Activated naive CD4-positive, alpha-beta T cell (primary cell): ENCODE data around the gene CALML5.

Source experiments
- DNase-seq, 4 experiments: peaks; one replicate each; lab custom pipeline; 2025; lab: John Stamatoyannopoulos, UW

The CALML5 gene

GRCh38 chr10:5500910-5501309 lies 1.5 kb upstream of the CALML5 start:
- DNase-seq: no peak

GRCh38 chr10:5500162-5500670 lies 846 bp upstream of the CALML5 start:
- DNase-seq: no peak

GRCh38 chr10:5498791-5499492 lies 428 bp downstream of the CALML5 start:
- no peak for DNase-seq

- DNase-seq: no peak
Measured at GRCh38 chr10:5497948-5498730, 1.2 kb downstream of the CALML5 start.

- no peak for DNase-seq
Measured at GRCh38 chr10:5497289-5497688, 2.1 kb downstream of the CALML5 start.

GRCh38 chr10:5496261-5497250 lies 2.8 kb downstream of the CALML5 start:
- no peak for DNase-seq

GRCh38 chr10:5494611-5495010 lies 4.8 kb downstream of the CALML5 start:
- DNase-seq: no peak

- no peak for DNase-seq
Measured at GRCh38 chr10:5493691-5494090, 5.7 kb downstream of the CALML5 start.

- no peak for DNase-seq
Measured at GRCh38 chr10:5492929-5493576, 6.3 kb downstream of the CALML5 start.

- DNase-seq: no peak
Measured at GRCh38 chr10:5492322-5492855, 7.0 kb downstream of the CALML5 start.

- no peak for DNase-seq
Measured at GRCh38 chr10:5491477-5491876, 7.9 kb downstream of the CALML5 start.

- no peak for DNase-seq
Measured at GRCh38 chr10:5490698-5491464, 8.5 kb downstream of the CALML5 start.

GRCh38 chr10:5490032-5490431 lies 9.3 kb downstream of the CALML5 start:
- DNase-seq: no peak

GRCh38 chr10:5488272-5489161 lies 10.9 kb downstream of the CALML5 start:
- no peak for DNase-seq

GRCh38 chr10:5486853-5487235 lies 12.5 kb downstream of the CALML5 start:
- no peak for DNase-seq

GRCh38 chr10:5485948-5486852 lies 13.2 kb downstream of the CALML5 start:
- no peak for DNase-seq

- no peak for DNase-seq
Measured at GRCh38 chr10:5485290-5485689, 14.1 kb downstream of the CALML5 start.

GRCh38 chr10:5484205-5484604 lies 15.2 kb downstream of the CALML5 start:
- DNase-seq: no peak
